Activated CD8-positive, alpha-beta T cell treated with anti-CD3 and anti-CD28 coated beads for 36 hours (primary cell): ENCODE measurements around the gene PHLDA1. TPM values are rescaled to one million over a fixed set of nuclear protein-coding genes. Genes with fewer than 3 reads are reported as not detected.

ENCODE experiments used
- ATAC-seq: fragments of 200-7000 bp; cut with Tn5 transposase; one replicate; pipeline ENCODE4 v1.10.0; 2021; ENCODE audit warnings: mild to moderate bottlenecking, moderate library complexity
- CTCF ChIA-PET: fragments of 350-600 bp; sonication (Branson Sonifier 250); formaldehyde crosslinking; loops from one replicate; lab custom pipeline; 2021; ENCODE audit warnings: antibody characterized with exemption; lab: Charles Lee
- POLR2A ChIA-PET: fragments of 350-600 bp; sonication (Branson Sonifier 250); formaldehyde crosslinking; loops from one replicate; lab custom pipeline; 2021; ENCODE audit warnings: antibody characterized with exemption; lab: Charles Lee
- DNase-seq: peaks from one replicate; pipeline ENCODE4 v3.0.0-alpha.2; 2020
- H3K27ac Mint-ChIP-seq: one replicate; pipeline ENCODE4 v1.8.0; 2021; ENCODE audit warnings: mild to moderate bottlenecking, mixed read lengths
- H3K27me3 Mint-ChIP-seq: one replicate; pipeline ENCODE4 v1.8.0; 2021; ENCODE audit warnings: mixed read lengths
- H3K36me3 Mint-ChIP-seq: one replicate; pipeline ENCODE4 v1.8.0; 2021; ENCODE audit warnings: low read depth, mixed read lengths
- H3K4me1 Mint-ChIP-seq: one replicate; pipeline ENCODE4 v1.8.0; 2021; ENCODE audit warnings: low read depth, mixed read lengths
- H3K4me3 Mint-ChIP-seq: one replicate; pipeline ENCODE4 v1.8.0; 2021; ENCODE audit warnings: mild to moderate bottlenecking, moderate library complexity, mixed read lengths
- H3K9me3 Mint-ChIP-seq: one replicate; pipeline ENCODE4 v1.8.0; 2021; ENCODE audit warnings: mixed read lengths
- CTCF ChIP-seq: fragments of 200-600 bp; IDR thresholded peaks from one replicate; pipeline ENCODE4 v1.8.0; 2022; ENCODE audit warnings: antibody characterized with exemption, mild to moderate bottlenecking
- intact Hi-C: fragments of 100-400 bp; cut with micrococcal nuclease; formaldehyde crosslinking; loops from one replicate; pipeline ENCODE4 v1.10.0; 2022
- total RNA-seq, 2 experiments: library from RNA; stranded (reverse); gene quantifications; one replicate each; pipeline ENCODE4 v1.2.3, GENCODE V29; 2021

PHLDA1 gene
- total RNA-seq, 2 experiments from 2014 or later, result 33.9 to 35.0 TPM

- TF ChIP-seq CTCF, result no peak
- CTCF ChIA-PET, result no interaction called here
- Mint-ChIP-seq H3K4me1 (no peaks in the 10 kb centered on the region), H3K27ac (no peak overlapping the region), H3K27me3 (peaks cover 5% of the 10 kb centered on the region), H3K9me3 (peaks cover 9% of the 10 kb centered on the region), H3K4me3 (no peak overlapping the region), H3K36me3 (peaks cover 3% of the 10 kb centered on the region)
- POLR2A ChIA-PET, result no interaction called here
- DNase-seq (no peak), ATAC-seq (no peak)
- intact Hi-C loops, result no loop called here
Observed at GRCh38 chr12:76008428-76008827, 23.1 kb downstream of the PHLDA1 start.

DNA sequence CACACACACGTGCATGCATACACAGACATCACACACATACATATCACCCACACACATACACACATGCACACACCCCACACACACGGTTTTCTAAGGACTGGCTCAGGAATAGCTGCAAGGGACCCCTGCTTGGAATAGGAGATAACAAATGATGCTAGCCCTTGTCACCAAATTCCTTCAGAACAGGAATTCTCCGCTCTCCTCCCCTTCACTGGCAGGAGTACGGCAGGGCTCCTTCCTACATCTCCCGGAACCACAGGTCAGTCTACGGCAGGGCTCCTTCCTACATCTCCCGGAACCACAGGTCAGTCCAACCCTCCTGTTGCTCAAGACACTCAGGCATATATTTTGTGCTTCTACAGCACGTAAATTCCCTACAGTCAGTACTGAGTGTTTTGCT is 23.9 kb downstream of the PHLDA1 start:
- ChIA-PET POLR2A (no interaction called here), CTCF (no interaction called here)
- H3K27ac Mint-ChIP-seq, result no peak overlapping the region
- H3K9me3 Mint-ChIP-seq, result peaks cover 9% of the 10 kb centered on the region
- peaks cover 5% of the 10 kb centered on the region for H3K27me3 Mint-ChIP-seq
- TF ChIP-seq CTCF, result no peak
- no peak overlapping the region for H3K4me3 Mint-ChIP-seq
- H3K36me3 Mint-ChIP-seq, result peaks cover 3% of the 10 kb centered on the region
- intact Hi-C loops, result no loop called here
- DNase-seq (no peak), ATAC-seq (no peak)
- H3K4me1 Mint-ChIP-seq, result no peaks in the 10 kb centered on the region

DNA sequence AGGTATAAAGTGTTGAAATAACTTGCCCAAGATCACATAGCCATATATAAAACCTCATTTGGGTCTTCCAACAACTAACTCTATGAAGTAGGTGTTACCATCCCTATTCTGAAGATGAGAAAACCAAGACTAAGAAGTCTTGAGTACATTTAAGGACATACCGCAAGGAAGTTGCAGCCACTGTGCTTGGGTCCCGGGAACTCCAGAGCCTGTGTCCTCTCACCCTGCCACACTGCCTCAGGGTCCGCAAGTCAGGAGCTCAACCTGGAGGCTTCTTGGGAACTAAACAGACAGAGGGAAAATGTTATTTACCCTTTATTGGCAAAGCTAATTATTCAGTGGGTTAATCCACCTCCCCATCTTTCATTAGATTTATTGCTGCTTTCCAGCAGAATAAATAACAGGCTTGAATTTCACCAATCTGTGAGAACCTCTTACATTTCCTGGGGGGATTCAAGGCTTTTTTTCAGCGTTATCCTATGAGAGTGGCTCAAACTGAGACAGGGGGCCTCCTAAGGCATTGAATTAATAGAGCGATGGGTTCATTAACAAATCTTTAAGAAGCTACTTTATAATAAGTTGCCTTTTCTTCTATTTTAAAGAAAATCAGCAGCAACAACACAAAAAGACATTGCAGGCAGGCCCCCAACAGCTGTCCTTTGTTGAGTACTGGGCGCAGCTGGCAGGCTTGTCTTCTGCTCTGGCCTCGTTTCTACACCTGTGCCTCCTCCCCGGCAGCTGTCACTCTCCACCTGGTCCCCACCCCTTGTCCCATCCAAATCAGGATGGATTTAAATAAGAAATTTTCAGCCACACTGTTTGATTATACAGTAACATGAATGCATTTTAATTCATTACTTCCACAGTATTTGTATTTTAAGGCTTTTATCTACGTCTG is 25.3 kb downstream of the PHLDA1 start:
- H3K27me3 Mint-ChIP-seq, result peaks cover 5% of the 10 kb centered on the region
- TF ChIP-seq CTCF, result no peak
- no peak overlapping the region for H3K4me3 Mint-ChIP-seq
- ATAC-seq (no peak), DNase-seq (no peak)
- ChIA-PET CTCF (no interaction called here), POLR2A (interaction anchor here (0.6 kb wide), 1 partner anchor 281 kb away, joined by 3 read pairs; no protein-coding TSS in a partner anchor)
- H3K36me3 Mint-ChIP-seq, result peaks cover 3% of the 10 kb centered on the region
- H3K27ac Mint-ChIP-seq, result no peak overlapping the region
- intact Hi-C loops, result no loop called here
- peaks cover 9% of the 10 kb centered on the region for H3K9me3 Mint-ChIP-seq
- H3K4me1 Mint-ChIP-seq, result no peaks in the 10 kb centered on the region

DNA sequence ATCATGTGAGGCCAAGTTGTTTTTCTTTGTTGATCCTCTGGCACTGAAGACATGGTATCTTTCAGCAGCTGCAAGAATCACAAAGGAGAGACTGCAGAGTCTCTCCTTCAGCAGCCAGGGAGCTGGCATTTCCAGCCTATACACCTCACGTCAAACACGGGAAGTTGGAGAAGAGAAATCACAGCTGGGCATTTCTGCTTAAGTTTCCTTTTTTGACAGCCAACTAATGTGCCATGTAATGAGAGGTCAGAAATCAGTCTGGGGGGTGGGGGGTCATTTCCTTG is 28.3 kb downstream of the PHLDA1 start:
- Mint-ChIP-seq H3K9me3 (peaks cover 9% of the 10 kb centered on the region), H3K4me3 (no peak overlapping the region), H3K4me1 (no peaks in the 10 kb centered on the region), H3K27me3 (peaks cover 5% of the 10 kb centered on the region), H3K27ac (no peak overlapping the region), H3K36me3 (peaks cover 3% of the 10 kb centered on the region)
- intact Hi-C loops, result no loop called here
- no peak for DNase-seq
- no peak for TF ChIP-seq CTCF
- POLR2A ChIA-PET, result interaction anchor here (0.6 to 0.7 kb wide), 2 partner anchors 14 to 1484 kb away, joined by 3 read pairs; no protein-coding TSS in a partner anchor
- ATAC-seq, result no peak
- CTCF ChIA-PET, result interaction anchor here (0.7 to 1.4 kb wide), 2 partner anchors 9 to 10 kb away, joined by 3 to 4 read pairs; no protein-coding TSS in a partner anchor
